Ishikawa (cell line): ENCODE data around the gene TUBE1.

ENCODE experiments used
- CEBPB ChIP-seq: IDR thresholded peaks from 2 replicates; pipeline ENCODE4 v1.6.1; 2012
- CREB1 ChIP-seq: IDR thresholded peaks from 2 replicates; pipeline ENCODE4 v1.6.1; 2012; ENCODE audit warnings: low read depth
- EGR1 ChIP-seq: IDR thresholded peaks from 2 replicates; pipeline ENCODE4 v1.6.1; 2012
- EP300 ChIP-seq: IDR thresholded peaks from 2 replicates; pipeline ENCODE4 v1.6.1; 2012; ENCODE audit warnings: borderline replicate concordance
- FOXM1 ChIP-seq: IDR thresholded peaks from 2 replicates; pipeline ENCODE4 v1.6.1; 2012; ENCODE audit warnings: low read depth, borderline replicate concordance
- MAX ChIP-seq: IDR thresholded peaks from 2 replicates; pipeline ENCODE4 v1.6.1; 2012
- NFIC ChIP-seq: IDR thresholded peaks from 2 replicates; pipeline ENCODE4 v1.6.1; 2012
- RAD21 ChIP-seq: IDR thresholded peaks from 2 replicates; pipeline ENCODE4 v1.6.1; 2012; ENCODE audit warnings: low read depth
- REST ChIP-seq: IDR thresholded peaks from 2 replicates; pipeline ENCODE4 v1.6.1; 2012; ENCODE audit warnings: low read depth, mild to moderate bottlenecking
- TAF1 ChIP-seq: IDR thresholded peaks from 2 replicates; pipeline ENCODE4 v1.6.1; 2012; ENCODE audit warnings: low read depth, mild to moderate bottlenecking
- TCF12 ChIP-seq: IDR thresholded peaks from 2 replicates; pipeline ENCODE4 v1.6.1; 2012; ENCODE audit warnings: low read depth
- TEAD4 ChIP-seq: IDR thresholded peaks from 2 replicates; pipeline ENCODE4 v1.6.1; 2012
- YY1 ChIP-seq: IDR thresholded peaks from 2 replicates; pipeline ENCODE4 v1.6.1; 2012; ENCODE audit warnings: low read depth
- ZBTB7A ChIP-seq: IDR thresholded peaks from 2 replicates; pipeline ENCODE4 v1.6.1; 2012; ENCODE audit warnings: low read depth
- TF ChIP-seq, protein P1 (sequence below): IDR thresholded peaks from 2 replicates; pipeline ENCODE4 v1.6.1; 2012

The TUBE1 gene

GRCh38 chr6:112041535-112041934, 45.7 kb downstream of the TUBE1 start:
- no peak for TF ChIP-seq YY1
- TF ChIP-seq CREB1 = no peak
- TF ChIP-seq, protein P1, sequence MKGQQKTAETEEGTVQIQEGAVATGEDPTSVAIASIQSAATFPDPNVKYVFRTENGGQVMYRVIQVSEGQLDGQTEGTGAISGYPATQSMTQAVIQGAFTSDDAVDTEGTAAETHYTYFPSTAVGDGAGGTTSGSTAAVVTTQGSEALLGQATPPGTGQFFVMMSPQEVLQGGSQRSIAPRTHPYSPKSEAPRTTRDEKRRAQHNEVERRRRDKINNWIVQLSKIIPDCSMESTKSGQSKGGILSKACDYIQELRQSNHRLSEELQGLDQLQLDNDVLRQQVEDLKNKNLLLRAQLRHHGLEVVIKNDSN = no peak
- TF ChIP-seq REST = no peak
- no peak for TF ChIP-seq MAX
- no peak for TF ChIP-seq TCF12
- TF ChIP-seq FOXM1 = no peak
- no peak for TF ChIP-seq EGR1
- no peak for TF ChIP-seq ZBTB7A

GRCh38 chr6:112040956-112041355, 46.3 kb downstream of the TUBE1 start:
- TF ChIP-seq FOXM1 (0 out of 2 replicates have a peak, but pooled peaks have one; percentile 18), TEAD4 (no peak)

GRCh38 chr6:112039431-112039770, 47.9 kb downstream of the TUBE1 start:
- TF ChIP-seq REST = no peak
- TF ChIP-seq, protein P1 = no peak
- TF ChIP-seq TEAD4 = no peak
- TF ChIP-seq FOXM1 = no peak
- TF ChIP-seq ZBTB7A = no peak
- TF ChIP-seq RAD21 = no peak
- TF ChIP-seq TAF1 = no peak
- TF ChIP-seq EP300 = no peak

DNA sequence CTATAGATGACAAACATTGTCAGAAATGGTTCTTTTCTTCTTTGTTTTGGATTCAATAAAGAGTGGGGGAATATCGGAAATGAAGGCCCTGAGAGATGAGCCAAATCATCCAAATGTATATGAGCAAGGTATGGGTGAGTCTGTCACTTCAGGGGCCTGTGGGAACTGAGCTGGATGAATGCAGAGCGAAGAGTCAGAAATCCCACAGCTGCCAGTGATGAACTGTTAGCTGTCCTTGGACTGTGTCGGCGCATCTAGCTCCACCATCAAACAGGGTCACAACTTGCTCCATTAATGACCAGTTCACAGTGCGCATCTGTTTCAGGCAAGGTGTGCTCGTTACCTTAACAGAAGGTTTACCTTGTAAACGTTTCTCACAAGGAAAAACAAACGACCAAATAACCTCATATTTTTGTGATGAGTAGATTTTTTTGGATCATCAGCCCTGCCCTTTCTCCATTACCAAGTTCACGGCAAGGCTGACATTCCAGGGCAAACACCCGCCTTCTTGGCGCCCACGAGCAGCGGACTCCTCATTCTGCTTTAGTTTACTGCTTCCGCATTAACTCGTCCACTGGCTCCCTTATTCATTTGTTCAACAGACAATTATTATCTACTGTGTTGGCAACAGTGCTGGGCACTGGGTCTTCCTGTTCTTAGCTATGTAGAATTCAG, 48.4 kb downstream of the TUBE1 start:
- TF ChIP-seq, protein P1 = no peak
- TF ChIP-seq TEAD4 (no peak), EGR1 (no peak), CREB1 (no peak), TAF1 (no peak), REST (no peak), FOXM1 (no peak)

GRCh38 chr6:112038268-112038667, 49.0 kb downstream of the TUBE1 start:
- TF ChIP-seq TCF12 (no peak), ZBTB7A (no peak), CEBPB (no peak)

DNA sequence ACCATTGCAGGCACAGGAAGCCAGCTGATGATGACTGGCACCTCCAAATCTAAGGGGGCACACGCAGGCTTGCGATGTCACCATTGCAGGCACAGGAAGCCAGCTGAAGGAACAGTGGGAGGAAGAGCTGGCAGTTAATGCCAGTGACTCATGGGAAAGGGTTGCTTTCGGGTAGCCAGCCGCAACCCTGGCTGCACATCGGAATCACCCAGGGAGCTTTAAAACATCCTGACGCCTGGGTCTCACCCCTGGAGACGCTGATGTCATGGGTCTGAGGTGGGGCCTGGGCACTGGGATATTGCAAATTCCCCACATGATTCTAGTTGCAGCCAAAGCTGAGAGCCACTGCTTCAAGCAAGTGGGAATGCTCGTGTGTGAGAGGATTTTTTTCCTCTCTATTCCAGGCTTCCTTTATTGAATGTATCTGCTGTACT, 49.5 kb downstream of the TUBE1 start:
- TF ChIP-seq REST (no peak), ZBTB7A (no peak), YY1 (no peak), FOXM1 (no peak), NFIC (no peak), TEAD4 (peak; percentile 24; the same call in 1 of the 2 replicates), MAX (no peak; the same call in 1 of the 2 replicates)
